GM23338 (cell line): ENCODE results near the gene MEI4. TPM values are rescaled to one million over a fixed set of nuclear protein-coding genes. Genes with fewer than 3 reads are reported as not detected.

Experiments used
- ATAC-seq: fragments of 200-7000 bp; cut with Tn5 transposase; 3 replicates; pipeline ENCODE4 v1.9.1; 2020
- DNase-seq: peaks from one replicate; pipeline ENCODE4 v3.0.0-alpha.2; 2015; ENCODE audit warnings: low spot score
- H2AFZ ChIP-seq: fragments of 200-600 bp; sonication (generic); 2 replicates; pipeline ENCODE4 v1.8.0; 2016; ENCODE audit warnings: antibody characterized with exemption, mild to moderate bottlenecking, moderate library complexity
- H3F3A ChIP-seq: fragments of 200-600 bp; sonication (generic); replicated peaks from 2 replicates; pipeline ENCODE4 v1.8.0; 2017; ENCODE audit warnings: antibody characterized with exemption, mixed run types, low read depth
- H3K27ac ChIP-seq: fragments of 200-600 bp; sonication (generic); 2 replicates; pipeline ENCODE4 v1.6.1; 2016; ENCODE audit warnings: low read depth
- H3K27me3 ChIP-seq: fragments of 200-600 bp; sonication (generic); 2 replicates; pipeline ENCODE4 v1.8.0; 2016; ENCODE audit warnings: mild to moderate bottlenecking, mixed run types, moderate library complexity; ENCODE audit not compliant: insufficient read depth
- H3K36me3 ChIP-seq: fragments of 200-600 bp; sonication (generic); 2 replicates; pipeline ENCODE4 v1.8.0; 2016; ENCODE audit warnings: mild to moderate bottlenecking; ENCODE audit not compliant: insufficient read depth
- H3K4me1 ChIP-seq: fragments of 200-600 bp; sonication (generic); 2 replicates; pipeline ENCODE4 v1.8.0; 2016; ENCODE audit warnings: mild to moderate bottlenecking, moderate library complexity; ENCODE audit not compliant: insufficient read depth
- H3K4me2 ChIP-seq: fragments of 200-600 bp; sonication (generic); 2 replicates; pipeline ENCODE4 v1.7.1; 2017; ENCODE audit warnings: mixed run types
- H3K4me3 ChIP-seq: fragments of 200-600 bp; sonication (generic); 2 replicates; pipeline ENCODE4 v1.6.1; 2016; ENCODE audit warnings: mixed run types
- H3K79me2 ChIP-seq: fragments of 200-600 bp; sonication (generic); replicated peaks from 2 replicates; pipeline ENCODE4 v1.8.0; 2017; ENCODE audit warnings: mild to moderate bottlenecking; ENCODE audit not compliant: insufficient read depth
- H3K9me2 ChIP-seq: fragments of 200-600 bp; sonication (generic); 2 replicates; pipeline ENCODE4 v1.8.0; 2017; ENCODE audit not compliant: insufficient read depth
- H4K20me1 ChIP-seq: fragments of 200-600 bp; sonication (generic); replicated peaks from 2 replicates; pipeline ENCODE4 v1.8.0; 2017; ENCODE audit warnings: mild to moderate bottlenecking; ENCODE audit not compliant: insufficient read depth
- H3K27ac Mint-ChIP-seq: 2 replicates; pipeline ENCODE4 v1.8.0; 2020; ENCODE audit warnings: inconsistent platforms, mild to moderate bottlenecking, moderate library complexity, mixed read lengths
- H3K27me3 Mint-ChIP-seq: 3 replicates; pipeline ENCODE4 v1.8.0; 2022; ENCODE audit warnings: low read depth, mild to moderate bottlenecking, moderate library complexity, mixed read lengths, inconsistent platforms; ENCODE audit not compliant: insufficient read depth, poor library complexity
- H3K36me3 Mint-ChIP-seq: 3 replicates; pipeline ENCODE4 v1.8.0; 2021; ENCODE audit warnings: low read depth, mild to moderate bottlenecking, inconsistent platforms, moderate library complexity, mixed read lengths
- H3K4me1 Mint-ChIP-seq: 3 replicates; pipeline ENCODE4 v1.8.0; 2020; ENCODE audit warnings: mild to moderate bottlenecking, inconsistent platforms, mixed read lengths
- H3K4me3 Mint-ChIP-seq: 3 replicates; pipeline ENCODE4 v1.8.0; 2021; ENCODE audit warnings: moderate library complexity, mild to moderate bottlenecking, inconsistent platforms, mixed read lengths
- H3K9me3 Mint-ChIP-seq: 3 replicates; pipeline ENCODE4 v1.8.0; 2020; ENCODE audit warnings: moderate library complexity, mild to moderate bottlenecking, inconsistent platforms, mixed read lengths
- CREB1 ChIP-seq: fragments of 250-450 bp; sonication (Bioruptor Pico); IDR thresholded peaks from 2 replicates; pipeline ENCODE4 v1.5.0; 2020; ENCODE audit warnings: low read depth, mild to moderate bottlenecking, moderate library complexity
- ETS1 ChIP-seq: IDR thresholded peaks from 2 replicates; pipeline ENCODE4 v1.6.1; 2016; ENCODE audit warnings: antibody characterized with exemption
- EZH2 ChIP-seq: fragments of 200-600 bp; sonication (generic); IDR thresholded peaks from one replicate; pipeline ENCODE4 v1.8.0; 2017; ENCODE audit warnings: antibody characterized with exemption, mild to moderate bottlenecking, low read depth; ENCODE audit not compliant: unreplicated experiment
- EZH2phosphoT487 ChIP-seq: fragments of 200-600 bp; sonication (generic); IDR thresholded peaks from one replicate; pipeline ENCODE4 v1.8.1; 2018; ENCODE audit warnings: antibody characterized with exemption; ENCODE audit not compliant: unreplicated experiment
- JUNB ChIP-seq: IDR thresholded peaks from one replicate; pipeline ENCODE4 v1.6.1; 2016; ENCODE audit warnings: antibody characterized with exemption; ENCODE audit not compliant: unreplicated experiment
- NANOG ChIP-seq: IDR thresholded peaks from 2 replicates; pipeline ENCODE4 v1.6.1; 2016; ENCODE audit warnings: antibody characterized with exemption, borderline replicate concordance
- POLR2AphosphoS5 ChIP-seq: IDR thresholded peaks from 2 replicates; pipeline ENCODE4 v1.6.1; 2016; ENCODE audit warnings: antibody characterized with exemption, low read depth
- REST ChIP-seq: IDR thresholded peaks from one replicate; pipeline ENCODE4 v1.6.1; 2018; ENCODE audit warnings: antibody characterized with exemption; ENCODE audit not compliant: unreplicated experiment
- STAT1 ChIP-seq: IDR thresholded peaks from one replicate; pipeline ENCODE4 v1.6.1; 2016; ENCODE audit warnings: antibody characterized with exemption; ENCODE audit not compliant: unreplicated experiment
- ZNF114 ChIP-seq: fragments of 250-450 bp; sonication (Bioruptor Pico); IDR thresholded peaks from 2 replicates; pipeline ENCODE4 v1.5.0; 2020; ENCODE audit warnings: mild to moderate bottlenecking, moderate library complexity
- ZNF331 ChIP-seq: fragments of 250-450 bp; sonication (Bioruptor Pico); IDR thresholded peaks from 2 replicates; pipeline ENCODE4 v1.5.0; 2020; ENCODE audit warnings: low read depth, mild to moderate bottlenecking, moderate library complexity
- polyA plus RNA-seq: library from polyadenylated mRNA; unstranded; fragments of >200 nt; fragmentation: Nextera tagmentation; extraction: Ambion mirVana; gene quantifications from 2 replicates; pipeline ENCODE4 v1.2.1, GENCODE V29; 2016
- total RNA-seq: library from RNA; depleted of rRNA; stranded (reverse); fragments of >200 nt; shearing (Covaris generic); gene quantifications from 2 replicates; pipeline ENCODE4 v1.2.3, GENCODE V29; 2014
- TF ChIP-seq, protein P1 (sequence below), 2 experiments: fragments of 200-600 bp in 1 of 2; sonication (generic) in 1 of 2; conservative IDR thresholded peaks; 2 replicates each; pipeline versions ENCODE4 v1.5.1 to v1.6.1; 2016 to 2017; ENCODE audit warnings: antibody characterized with exemption in 2 of 2, low read depth in 2 of 2, mild to moderate bottlenecking in 2 of 2, moderate library complexity in 1 of 2
- TF ChIP-seq, protein P2 (sequence below): fragments of 250-450 bp; sonication (Bioruptor Pico); IDR thresholded peaks from 2 replicates; pipeline ENCODE4 v1.5.0; 2020; ENCODE audit warnings: mild to moderate bottlenecking, moderate library complexity

The MEI4 gene
- total and polyA plus RNA-seq, 2 experiments from 2014 or later: 0.23 to 0.63 TPM

DNA sequence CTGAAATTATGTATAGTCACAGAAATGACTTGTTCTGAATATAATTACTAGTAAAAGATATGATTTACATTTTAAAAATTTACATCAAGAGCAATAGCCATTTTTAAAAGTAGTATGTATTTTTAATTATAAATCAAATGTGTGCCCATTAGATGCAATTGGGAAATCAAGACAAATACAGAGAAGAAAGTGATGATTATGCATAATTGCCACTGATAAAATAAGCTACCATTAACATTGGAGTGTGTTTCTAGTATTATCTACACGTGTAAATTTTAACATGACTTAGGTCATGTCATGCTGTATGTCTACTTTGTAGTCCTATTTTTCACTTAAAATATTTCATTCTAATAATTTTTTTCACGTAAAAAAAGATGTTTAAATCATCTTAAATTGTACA, 22.8 kb upstream of the MEI4 start:
- no peaks in the 10 kb centered on the region for H3K79me2 ChIP-seq
- Mint-ChIP-seq H3K4me1 (no peaks in the 10 kb centered on the region), H3K9me3 (no peaks in the 10 kb centered on the region; the same call in 1 of the 3 replicates), H3K36me3 (no peaks in the 10 kb centered on the region), H3K27me3 (peaks cover 4% of the 10 kb centered on the region), H3K27ac (no peak overlapping the region), H3K4me3 (no peak overlapping the region)
- TF ChIP-seq NANOG: no peak
- no peak for TF ChIP-seq POLR2AphosphoS5
- TF ChIP-seq, protein P1, sequence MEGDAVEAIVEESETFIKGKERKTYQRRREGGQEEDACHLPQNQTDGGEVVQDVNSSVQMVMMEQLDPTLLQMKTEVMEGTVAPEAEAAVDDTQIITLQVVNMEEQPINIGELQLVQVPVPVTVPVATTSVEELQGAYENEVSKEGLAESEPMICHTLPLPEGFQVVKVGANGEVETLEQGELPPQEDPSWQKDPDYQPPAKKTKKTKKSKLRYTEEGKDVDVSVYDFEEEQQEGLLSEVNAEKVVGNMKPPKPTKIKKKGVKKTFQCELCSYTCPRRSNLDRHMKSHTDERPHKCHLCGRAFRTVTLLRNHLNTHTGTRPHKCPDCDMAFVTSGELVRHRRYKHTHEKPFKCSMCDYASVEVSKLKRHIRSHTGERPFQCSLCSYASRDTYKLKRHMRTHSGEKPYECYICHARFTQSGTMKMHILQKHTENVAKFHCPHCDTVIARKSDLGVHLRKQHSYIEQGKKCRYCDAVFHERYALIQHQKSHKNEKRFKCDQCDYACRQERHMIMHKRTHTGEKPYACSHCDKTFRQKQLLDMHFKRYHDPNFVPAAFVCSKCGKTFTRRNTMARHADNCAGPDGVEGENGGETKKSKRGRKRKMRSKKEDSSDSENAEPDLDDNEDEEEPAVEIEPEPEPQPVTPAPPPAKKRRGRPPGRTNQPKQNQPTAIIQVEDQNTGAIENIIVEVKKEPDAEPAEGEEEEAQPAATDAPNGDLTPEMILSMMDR (conservative IDR thresholded peaks at IDR 0.05; ENCODE audit: low read depth in 2 of 2): no peak
- TF ChIP-seq, protein P2, sequence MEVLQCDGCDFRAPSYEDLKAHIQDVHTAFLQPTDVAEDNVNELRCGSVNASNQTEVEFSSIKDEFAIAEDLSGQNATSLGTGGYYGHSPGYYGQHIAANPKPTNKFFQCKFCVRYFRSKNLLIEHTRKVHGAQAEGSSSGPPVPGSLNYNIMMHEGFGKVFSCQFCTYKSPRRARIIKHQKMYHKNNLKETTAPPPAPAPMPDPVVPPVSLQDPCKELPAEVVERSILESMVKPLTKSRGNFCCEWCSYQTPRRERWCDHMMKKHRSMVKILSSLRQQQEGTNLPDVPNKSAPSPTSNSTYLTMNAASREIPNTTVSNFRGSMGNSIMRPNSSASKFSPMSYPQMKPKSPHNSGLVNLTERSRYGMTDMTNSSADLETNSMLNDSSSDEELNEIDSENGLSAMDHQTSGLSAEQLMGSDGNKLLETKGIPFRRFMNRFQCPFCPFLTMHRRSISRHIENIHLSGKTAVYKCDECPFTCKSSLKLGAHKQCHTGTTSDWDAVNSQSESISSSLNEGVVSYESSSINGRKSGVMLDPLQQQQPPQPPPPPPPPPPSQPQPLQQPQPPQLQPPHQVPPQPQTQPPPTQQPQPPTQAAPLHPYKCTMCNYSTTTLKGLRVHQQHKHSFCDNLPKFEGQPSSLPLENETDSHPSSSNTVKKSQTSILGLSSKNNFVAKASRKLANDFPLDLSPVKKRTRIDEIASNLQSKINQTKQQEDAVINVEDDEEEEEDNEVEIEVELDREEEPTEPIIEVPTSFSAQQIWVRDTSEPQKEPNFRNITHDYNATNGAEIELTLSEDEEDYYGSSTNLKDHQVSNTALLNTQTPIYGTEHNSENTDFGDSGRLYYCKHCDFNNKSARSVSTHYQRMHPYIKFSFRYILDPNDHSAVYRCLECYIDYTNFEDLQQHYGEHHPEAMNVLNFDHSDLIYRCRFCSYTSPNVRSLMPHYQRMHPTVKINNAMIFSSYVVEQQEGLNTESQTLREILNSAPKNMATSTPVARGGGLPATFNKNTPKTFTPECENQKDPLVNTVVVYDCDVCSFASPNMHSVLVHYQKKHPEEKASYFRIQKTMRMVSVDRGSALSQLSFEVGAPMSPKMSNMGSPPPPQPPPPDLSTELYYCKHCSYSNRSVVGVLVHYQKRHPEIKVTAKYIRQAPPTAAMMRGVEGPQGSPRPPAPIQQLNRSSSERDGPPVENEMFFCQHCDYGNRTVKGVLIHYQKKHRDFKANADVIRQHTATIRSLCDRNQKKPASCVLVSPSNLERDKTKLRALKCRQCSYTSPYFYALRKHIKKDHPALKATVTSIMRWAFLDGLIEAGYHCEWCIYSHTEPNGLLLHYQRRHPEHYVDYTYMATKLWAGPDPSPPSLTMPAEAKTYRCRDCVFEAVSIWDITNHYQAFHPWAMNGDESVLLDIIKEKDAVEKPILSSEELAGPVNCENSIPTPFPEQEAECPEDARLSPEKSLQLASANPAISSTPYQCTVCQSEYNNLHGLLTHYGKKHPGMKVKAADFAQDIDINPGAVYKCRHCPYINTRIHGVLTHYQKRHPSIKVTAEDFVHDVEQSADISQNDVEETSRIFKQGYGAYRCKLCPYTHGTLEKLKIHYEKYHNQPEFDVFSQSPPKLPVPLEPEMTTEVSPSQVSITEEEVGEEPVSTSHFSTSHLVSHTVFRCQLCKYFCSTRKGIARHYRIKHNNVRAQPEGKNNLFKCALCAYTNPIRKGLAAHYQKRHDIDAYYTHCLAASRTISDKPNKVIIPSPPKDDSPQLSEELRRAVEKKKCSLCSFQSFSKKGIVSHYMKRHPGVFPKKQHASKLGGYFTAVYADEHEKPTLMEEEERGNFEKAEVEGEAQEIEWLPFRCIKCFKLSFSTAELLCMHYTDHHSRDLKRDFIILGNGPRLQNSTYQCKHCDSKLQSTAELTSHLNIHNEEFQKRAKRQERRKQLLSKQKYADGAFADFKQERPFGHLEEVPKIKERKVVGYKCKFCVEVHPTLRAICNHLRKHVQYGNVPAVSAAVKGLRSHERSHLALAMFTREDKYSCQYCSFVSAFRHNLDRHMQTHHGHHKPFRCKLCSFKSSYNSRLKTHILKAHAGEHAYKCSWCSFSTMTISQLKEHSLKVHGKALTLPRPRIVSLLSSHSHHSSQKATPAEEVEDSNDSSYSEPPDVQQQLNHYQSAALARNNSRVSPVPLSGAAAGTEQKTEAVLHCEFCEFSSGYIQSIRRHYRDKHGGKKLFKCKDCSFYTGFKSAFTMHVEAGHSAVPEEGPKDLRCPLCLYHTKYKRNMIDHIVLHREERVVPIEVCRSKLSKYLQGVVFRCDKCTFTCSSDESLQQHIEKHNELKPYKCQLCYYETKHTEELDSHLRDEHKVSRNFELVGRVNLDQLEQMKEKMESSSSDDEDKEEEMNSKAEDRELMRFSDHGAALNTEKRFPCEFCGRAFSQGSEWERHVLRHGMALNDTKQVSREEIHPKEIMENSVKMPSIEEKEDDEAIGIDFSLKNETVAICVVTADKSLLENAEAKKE (CRISPR knock-in tag): no peak
- TF ChIP-seq EZH2: no peak
- no peak for TF ChIP-seq EZH2phosphoT487
- TF ChIP-seq ZNF331: no peak
- no peak for TF ChIP-seq STAT1
- TF ChIP-seq REST: no peak
- no peak for TF ChIP-seq ZNF114 (CRISPR knock-in tag)
- TF ChIP-seq CREB1 (CRISPR knock-in tag): no peak
- no peak for TF ChIP-seq JUNB
- no peak for TF ChIP-seq ETS1
- no peak for DNase-seq
- H4K20me1 ChIP-seq: no peaks in the 10 kb centered on the region
- no peaks in the 10 kb centered on the region for H3K36me3 ChIP-seq
- H2AFZ ChIP-seq: no peak overlapping the region
- 0 out of 2 replicates have a peak, but pooled peaks cover 5% of the 10 kb centered on the region for H3K9me2 ChIP-seq
- no peaks in the 10 kb centered on the region for H3K4me1 ChIP-seq
- H3F3A ChIP-seq: no peaks in the 10 kb centered on the region
- ATAC-seq: no peak
- H3K4me3 ChIP-seq: no peak overlapping the region
- H3K27me3 ChIP-seq: no peaks in the 10 kb centered on the region
- no peak overlapping the region for H3K27ac ChIP-seq
- H3K4me2 ChIP-seq: no peak overlapping the region
